MM.1S (cell line): Measurements from ENCODE around the gene RHPN2.

Experiments
- EZH2 ChIP-seq: fragments of 300-600 bp; sonication (generic); optimal IDR thresholded peaks from 2 replicates; pipeline ENCODE3; 2017; ENCODE audit warnings: low read depth, mild to moderate bottlenecking, antibody characterized with exemption, low read length, mixed read lengths
- EZH2phosphoT487 ChIP-seq: fragments of 300-600 bp; sonication (generic); IDR thresholded peaks from 2 replicates; pipeline ENCODE4 v1.6.1; 2018; ENCODE audit warnings: antibody characterized with exemption, low read length
- TF ChIP-seq, protein P1 (sequence below): fragments of 300-600 bp; sonication (generic); IDR thresholded peaks from 2 replicates; pipeline ENCODE4 v1.5.1; 2016; ENCODE audit warnings: antibody characterized with exemption, low read length, mixed read lengths

DNA sequence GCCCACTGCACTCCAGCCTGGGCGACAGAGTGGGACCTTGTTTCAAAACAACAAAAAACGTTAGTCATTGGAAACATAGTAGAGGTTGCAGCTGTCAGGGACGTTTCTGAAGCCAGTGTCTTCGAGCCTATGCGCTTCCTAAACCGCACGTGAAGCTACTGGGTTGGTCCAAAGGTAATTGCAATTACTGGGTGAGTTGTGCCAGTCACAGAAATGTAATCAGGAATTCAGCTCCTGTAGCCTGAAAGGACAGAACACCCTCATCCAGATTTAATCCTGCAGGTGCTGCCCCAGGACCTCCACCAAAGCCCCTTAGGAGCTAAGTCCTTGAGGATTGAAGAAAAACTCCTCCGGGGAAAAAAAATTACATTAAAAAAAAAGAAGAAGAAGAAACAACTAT, 2.4 kb upstream of the RHPN2 start:
- TF ChIP-seq, protein P1, sequence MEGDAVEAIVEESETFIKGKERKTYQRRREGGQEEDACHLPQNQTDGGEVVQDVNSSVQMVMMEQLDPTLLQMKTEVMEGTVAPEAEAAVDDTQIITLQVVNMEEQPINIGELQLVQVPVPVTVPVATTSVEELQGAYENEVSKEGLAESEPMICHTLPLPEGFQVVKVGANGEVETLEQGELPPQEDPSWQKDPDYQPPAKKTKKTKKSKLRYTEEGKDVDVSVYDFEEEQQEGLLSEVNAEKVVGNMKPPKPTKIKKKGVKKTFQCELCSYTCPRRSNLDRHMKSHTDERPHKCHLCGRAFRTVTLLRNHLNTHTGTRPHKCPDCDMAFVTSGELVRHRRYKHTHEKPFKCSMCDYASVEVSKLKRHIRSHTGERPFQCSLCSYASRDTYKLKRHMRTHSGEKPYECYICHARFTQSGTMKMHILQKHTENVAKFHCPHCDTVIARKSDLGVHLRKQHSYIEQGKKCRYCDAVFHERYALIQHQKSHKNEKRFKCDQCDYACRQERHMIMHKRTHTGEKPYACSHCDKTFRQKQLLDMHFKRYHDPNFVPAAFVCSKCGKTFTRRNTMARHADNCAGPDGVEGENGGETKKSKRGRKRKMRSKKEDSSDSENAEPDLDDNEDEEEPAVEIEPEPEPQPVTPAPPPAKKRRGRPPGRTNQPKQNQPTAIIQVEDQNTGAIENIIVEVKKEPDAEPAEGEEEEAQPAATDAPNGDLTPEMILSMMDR, result no peak
- TF ChIP-seq EZH2 (no peak), EZH2phosphoT487 (no peak)
